H1 (cell line): ENCODE data around the gene ATP1A3. TPM values are rescaled to one million over a fixed set of nuclear protein-coding genes. Genes with fewer than 3 reads are reported as not detected.

Experiments used
- CTCF ChIA-PET: fragments of 300-600 bp; sonication (Branson Sonifier 250); formaldehyde crosslinking; loops from one replicate; lab custom pipeline; 2021; ENCODE audit not compliant: partially characterized antibody; lab: Charles Lee
- POLR2A ChIA-PET: fragments of 300-600 bp; sonication (Branson Sonifier 250); formaldehyde crosslinking; loops from one replicate; lab custom pipeline; 2021; ENCODE audit warnings: inconsistent platforms; ENCODE audit not compliant: partially characterized antibody; lab: Charles Lee
- DNase-seq, 2 experiments: peaks; one replicate each; pipeline versions ENCODE4 v3.0.0 to v3.0.0-alpha.2; 2010 to 2022; ENCODE audit warnings: low spot score in 2 of 2, low read depth in 1 of 2, mixed read lengths in 1 of 2
- FAIRE-seq: peaks from 2 replicates; lab custom pipeline; 2011; peaks lifted over from hg19 to GRCh38; lab: Jason Lieb, UNC
- H2AFZ ChIP-seq: 2 replicates; pipeline ENCODE4 v1.8.1; 2012; ENCODE audit warnings: low read length, inconsistent platforms
- H2AK5ac ChIP-seq: 2 replicates; pipeline ENCODE4 v1.6.1; 2013; ENCODE audit warnings: low read depth, low read length
- H2BK120ac ChIP-seq: replicated peaks from 2 replicates; pipeline ENCODE3; 2013; ENCODE audit warnings: low read depth, low read length, inconsistent platforms
- H2BK12ac ChIP-seq: 2 replicates; pipeline ENCODE4 v1.6.1; 2013; ENCODE audit warnings: low read depth, low read length
- H2BK15ac ChIP-seq: 2 replicates; pipeline ENCODE4 v1.6.1; 2013; ENCODE audit warnings: low read length
- H2BK20ac ChIP-seq: 2 replicates; pipeline ENCODE4 v1.6.1; 2013; ENCODE audit warnings: low read length
- H2BK5ac ChIP-seq: 2 replicates; pipeline ENCODE4 v1.6.1; 2013; ENCODE audit warnings: low read depth, low read length
- H3K14ac ChIP-seq: 2 replicates; pipeline ENCODE4 v1.6.1; 2013; ENCODE audit warnings: inconsistent platforms; ENCODE audit not compliant: insufficient read length
- H3K18ac ChIP-seq: 2 replicates; pipeline ENCODE4 v1.6.1; 2013; ENCODE audit warnings: low read length; ENCODE audit errors: extremely low read depth
- H3K23ac ChIP-seq: 2 replicates; pipeline ENCODE4 v1.6.1; 2013; ENCODE audit warnings: inconsistent platforms; ENCODE audit not compliant: insufficient read length
- H3K23me2 ChIP-seq: 2 replicates; pipeline ENCODE4 v1.6.1; 2013; ENCODE audit warnings: low read depth, low read length
- H3K27ac ChIP-seq: 2 replicates; pipeline ENCODE4 v1.6.1; 2011; ENCODE audit warnings: low read depth, low read length, inconsistent platforms
- H3K27me3 ChIP-seq, 4 experiments: replicated peaks in 1 of 4; 1 replicate in 1 of 4; 2 replicates in 3 of 4; pipeline versions ENCODE4 v1.6.1 to v1.8.1; 2011 to 2013; ENCODE audit warnings: low read length in 3 of 4, mild to moderate bottlenecking in 3 of 4, inconsistent platforms in 2 of 4, mixed read lengths in 2 of 4, moderate library complexity in 1 of 4; ENCODE audit not compliant: control insufficient read depth in 3 of 4, insufficient read depth in 3 of 4; ENCODE audit errors: extremely low read depth in 1 of 4
- H3K36me3 ChIP-seq, 4 experiments: 2 replicates each; pipeline versions ENCODE4 v1.6.1 to v1.8.1; 2011 to 2013; ENCODE audit warnings: mild to moderate bottlenecking in 4 of 4, low read length in 3 of 4, moderate library complexity in 2 of 4, control low read depth in 1 of 4, inconsistent platforms in 1 of 4; ENCODE audit not compliant: insufficient read depth in 4 of 4, control insufficient read depth in 2 of 4
- H3K4ac ChIP-seq: replicated peaks from 2 replicates; pipeline ENCODE3; 2013; ENCODE audit warnings: low read length, low read depth, mixed read lengths, inconsistent platforms; ENCODE audit not compliant: insufficient read length
- H3K4me1 ChIP-seq, 4 experiments: replicated peaks in 1 of 4; 1 replicate in 1 of 4; 2 replicates in 3 of 4; pipeline versions ENCODE4 v1.6.1 to v1.8.1; 2011 to 2013; ENCODE audit warnings: low read length in 3 of 4, inconsistent platforms in 2 of 4, mixed read lengths in 1 of 4; ENCODE audit not compliant: insufficient read depth in 4 of 4, control insufficient read depth in 3 of 4
- H3K4me2 ChIP-seq, 2 experiments: 2 replicates each; pipeline versions ENCODE4 v1.6.1 to v1.8.1; 2011 to 2013; ENCODE audit warnings: low read depth in 2 of 2, low read length in 2 of 2, control low read depth in 1 of 2, inconsistent platforms in 1 of 2, mild to moderate bottlenecking in 1 of 2; ENCODE audit not compliant: insufficient read depth in 1 of 2
- H3K4me3 ChIP-seq, 4 experiments: fragments of 200-600, 300-600 bp in 1 of 4; sonication (generic), shearing (Covaris generic), sonication (Bioruptor Twin) in 1 of 4; 2 replicates each; pipeline versions ENCODE4 v1.5.1 to v1.8.1; 2011 to 2016; ENCODE audit warnings: low read length in 4 of 4, low read depth in 3 of 4, control low read depth in 2 of 4, inconsistent platforms in 2 of 4, mild to moderate bottlenecking in 2 of 4, mixed read lengths in 1 of 4, moderate library complexity in 1 of 4; ENCODE audit not compliant: insufficient read depth in 2 of 4; ENCODE audit errors: extremely low read depth in 1 of 4
- H3K56ac ChIP-seq: replicated peaks from 2 replicates; pipeline ENCODE3; 2013; ENCODE audit warnings: low read depth, mild to moderate bottlenecking, mixed read lengths, low read length, inconsistent platforms; ENCODE audit not compliant: insufficient read length
- H3K79me1 ChIP-seq: 2 replicates; pipeline ENCODE4 v1.6.1; 2013; ENCODE audit warnings: low read depth, low read length, control low read depth
- H3K79me2 ChIP-seq, 2 experiments: 2 replicates each; pipeline versions ENCODE4 v1.6.1 to v1.8.1; 2012 to 2013; ENCODE audit warnings: low read length in 2 of 2, mild to moderate bottlenecking in 2 of 2, inconsistent platforms in 1 of 2; ENCODE audit not compliant: insufficient read depth in 2 of 2, control insufficient read depth in 1 of 2
- H3K9ac ChIP-seq, 4 experiments: replicated peaks in 1 of 4; 1 replicate in 1 of 4; 2 replicates in 3 of 4; pipeline versions ENCODE4 v1.6.1 to v1.8.1; 2011 to 2013; ENCODE audit warnings: low read depth in 3 of 4, low read length in 3 of 4, control low read depth in 2 of 4, mild to moderate bottlenecking in 2 of 4, moderate library complexity in 2 of 4, inconsistent platforms in 1 of 4; ENCODE audit errors: extremely low read depth in 1 of 4
- H3K9me3 ChIP-seq, 2 experiments: 2 replicates each; pipeline versions ENCODE4 v1.6.1 to v1.8.1; 2012 to 2013; ENCODE audit warnings: mild to moderate bottlenecking in 2 of 2, moderate library complexity in 2 of 2, control low read depth in 1 of 2, inconsistent platforms in 1 of 2, low read depth in 1 of 2, low read length in 1 of 2, mixed read lengths in 1 of 2; ENCODE audit not compliant: insufficient read depth in 2 of 2
- H4K20me1 ChIP-seq, 2 experiments: replicated peaks in 1 of 2; 2 replicates each; pipeline versions ENCODE3 to v1.8.1; 2011 to 2013; ENCODE audit warnings: inconsistent platforms in 2 of 2, low read length in 2 of 2, mild to moderate bottlenecking in 1 of 2; ENCODE audit not compliant: insufficient read depth in 2 of 2, control insufficient read depth in 1 of 2
- H4K5ac ChIP-seq: 2 replicates; pipeline ENCODE4 v1.6.1; 2013; ENCODE audit warnings: low read length, low read depth, mixed read lengths, inconsistent platforms; ENCODE audit not compliant: insufficient read length
- H4K8ac ChIP-seq: 2 replicates; pipeline ENCODE4 v1.8.0; 2013; ENCODE audit warnings: mild to moderate bottlenecking, moderate library complexity, low read length, inconsistent platforms; ENCODE audit not compliant: insufficient read depth; ENCODE audit errors: extremely low read depth
- H4K91ac ChIP-seq: replicated peaks from 2 replicates; pipeline ENCODE3; 2013; ENCODE audit warnings: low read length, mixed read lengths, inconsistent platforms; ENCODE audit not compliant: insufficient read length
- ASH2L ChIP-seq: fragments of 200-600, 300-600 bp; sonication (generic); IDR thresholded peaks from one replicate; pipeline ENCODE4 v1.7.1; 2017; ENCODE audit warnings: low read length
- BACH1 ChIP-seq: IDR thresholded peaks from 2 replicates; pipeline ENCODE4 v1.6.1; 2012; ENCODE audit warnings: low read length, improper control_type of control experiment
- CHD2 ChIP-seq: IDR thresholded peaks from 2 replicates; pipeline ENCODE4 v1.6.1; 2012; ENCODE audit warnings: low read length, improper control_type of control experiment
- EP300 ChIP-seq, 2 experiments: IDR thresholded peaks; 1 replicate in 1 of 2; 2 replicates in 1 of 2; pipeline ENCODE4 v1.6.1; 2011 to 2012; ENCODE audit warnings: low read depth in 2 of 2, low read length in 2 of 2, mild to moderate bottlenecking in 2 of 2, borderline replicate concordance in 1 of 2, inconsistent platforms in 1 of 2, moderate library complexity in 1 of 2
- FOSL1 ChIP-seq: IDR thresholded peaks from 2 replicates; pipeline ENCODE4 v1.6.1; 2011; ENCODE audit warnings: mild to moderate bottlenecking, low read depth, low read length, moderate library complexity; ENCODE audit not compliant: insufficient read depth
- HDAC6 ChIP-seq: IDR thresholded peaks from one replicate; pipeline ENCODE4 v1.7.1; 2012; ENCODE audit warnings: low read depth, mild to moderate bottlenecking, inconsistent platforms, low read length, moderate library complexity
- NANOG ChIP-seq: IDR thresholded peaks from 2 replicates; pipeline ENCODE4 v1.6.1; 2011; ENCODE audit warnings: low read length, low read depth, mild to moderate bottlenecking, inconsistent platforms; ENCODE audit not compliant: insufficient read depth, poor library complexity, severe bottlenecking
- SP1 ChIP-seq: IDR thresholded peaks from 2 replicates; pipeline ENCODE4 v1.6.1; 2011; ENCODE audit warnings: low read depth, low read length
- TEAD4 ChIP-seq: IDR thresholded peaks from 2 replicates; pipeline ENCODE4 v1.6.1; 2012; ENCODE audit warnings: low read depth, low read length, inconsistent platforms, mixed read lengths
- YY1 ChIP-seq: IDR thresholded peaks from 2 replicates; pipeline ENCODE4 v1.6.1; 2011; ENCODE audit warnings: low read depth, mild to moderate bottlenecking, low read length
- ZNF274 ChIP-seq: IDR thresholded peaks from 2 replicates; pipeline ENCODE4 v1.7.0; 2012; ENCODE audit warnings: low read length, borderline replicate concordance; ENCODE audit errors: extremely low read depth
- WGBS, 2 experiments: shearing (Covaris generic) in 1 of 2; methylation state at CpG; one replicate each; pipeline versions ENCODE4 v1.1.6 to v1.1.7; 2013 to 2015; ENCODE audit warnings: low lambda C conversion rate in 2 of 2, mixed read lengths in 2 of 2, inconsistent platforms in 1 of 2, low coverage in 1 of 2, missing lambda C conversion rate in 1 of 2; ENCODE audit not compliant: insufficient replicate concordance in 2 of 2, insufficient coverage in 1 of 2, insufficient read length in 1 of 2; ENCODE audit errors: extremely low coverage in 1 of 2, missing lambda C conversion rate in 1 of 2; 5-methylcytosine and 5-hydroxymethylcytosine counted together
- polyA plus RNA-seq, 7 experiments: library from polyadenylated mRNA; depleted of rRNA in 3 of 7; stranded (reverse) in 5 of 7; unstranded in 2 of 7; fragments of >200 nt in 5 of 7; fragments of 200-250 nt in 2 of 7; gene quantifications; 1 replicate in 5 of 7; 2 replicates in 1 of 7; 4 replicates in 1 of 7; pipeline versions ENCODE4 v1.2.1 to v1.2.3, GENCODE V29; 2011 to 2013; ENCODE audit warnings: missing spikeins in 2 of 7, mixed read lengths in 2 of 7
- total RNA-seq: library from RNA; stranded (reverse); fragmentation: NEBNext Ultra II Directional; extraction: Animal tissue kit (Norgen Biotek cat#: 25700); gene quantifications from 2 replicates; pipeline ENCODE4 v1.2.1, GENCODE V29; 2021

The ATP1A3 gene
- total and polyA plus RNA-seq, 2 of the 8 experiments (the other 6 are each of a cell fraction or from before 2014, with no cell fraction given), result 11.1 to 41.2 TPM

DNA sequence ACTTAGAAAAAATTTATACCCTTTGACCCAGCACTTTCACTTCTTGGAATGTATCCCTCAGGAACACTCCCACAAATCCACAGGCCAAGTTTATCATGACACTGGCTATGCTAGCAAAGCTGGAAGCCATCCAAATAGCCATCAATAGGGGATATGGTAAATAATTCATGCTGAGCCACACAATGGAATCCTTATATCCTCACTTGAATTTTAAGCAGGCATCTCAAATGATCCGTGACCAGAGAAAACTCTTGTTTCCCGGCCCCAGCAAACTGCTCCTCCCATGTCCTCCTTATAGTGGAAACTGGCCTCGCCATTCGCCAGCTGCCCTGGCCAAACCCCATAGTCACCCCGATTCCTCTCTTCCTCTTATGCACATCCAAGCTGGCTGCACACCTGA is 38.4 kb upstream of the ATP1A3 start:
- POLR2A ChIA-PET, result interaction anchor here (0.9 to 2.3 kb wide), 5 partner anchors 9 to 172 kb away, joined by 3 to 4 read pairs (median 3); partner anchors contain the start of genes RABAC1 and RPS19
- 0 out of 2 replicates have a peak overlapping the region, but pooled peaks have one; percentile 62 for H2BK12ac ChIP-seq
- peak overlapping the region; percentile 68 for H4K91ac ChIP-seq
- peak; percentile 62 for FAIRE-seq
- H3K27ac ChIP-seq, result no peak overlapping the region; the same call in 1 of the 2 replicates
- no peaks in the 10 kb centered on the region for H3K27me3 ChIP-seq
- no peak overlapping the region for H3K56ac ChIP-seq
- peaks cover 0 to 1% of the 10 kb centered on the region in 2 experiments for H4K20me1 ChIP-seq
- no peak overlapping the region for H2BK5ac ChIP-seq
- no peak overlapping the region for H2AFZ ChIP-seq
- 33% methylated on average over 5 of the region's 5 CpGs; no CpG with 5 or more reads in 1 of the 2 experiments for WGBS, 2 experiments
- H2BK120ac ChIP-seq, result peak overlapping the region; percentile 79
- H3K14ac ChIP-seq, result no peak overlapping the region
- peak overlapping the region; percentile 45 for H4K5ac ChIP-seq
- H3K4me1 ChIP-seq, result peaks cover 0 to 7% (median 5%) of the 10 kb centered on the region in 4 experiments; a peak in 5 of 7 replicates
- H3K18ac ChIP-seq, result peak overlapping the region; percentile 94
- peak overlapping the region; percentile 83; the same call in 1 of the 2 replicates for H2AK5ac ChIP-seq
- no peaks in the 10 kb centered on the region for H3K79me1 ChIP-seq
- no peak overlapping the region for H3K23ac ChIP-seq
- no peak overlapping the region for H2BK15ac ChIP-seq
- no peaks in the 10 kb centered on the region for H3K9me3 ChIP-seq
- no peak overlapping the region for H3K4ac ChIP-seq
- H3K4me3 ChIP-seq, result peak overlapping the region in 1 of 4 experiments; percentile 30; a peak in 3 of 8 replicates
- peak overlapping the region; percentile 15; the same call in 1 of the 2 replicates for H2BK20ac ChIP-seq
- H3K79me2 ChIP-seq, result no peaks in the 10 kb centered on the region
- H3K23me2 ChIP-seq, result no peaks in the 10 kb centered on the region
- peak overlapping the region; percentile 36 to 49 for H3K4me2 ChIP-seq
- peak; percentile 43 to 51 for DNase-seq
- H3K36me3 ChIP-seq, result peaks cover under 1 to 12% (median 3%) of the 10 kb centered on the region in 4 experiments; a peak in 5 of 8 replicates
- no peak overlapping the region for H3K9ac ChIP-seq
- CTCF ChIA-PET, result interaction anchor here (1.0 to 2.2 kb wide), 2 partner anchors 9 to 20 kb away, joined by 3 to 8 read pairs; no protein-coding TSS in a partner anchor
- no peak overlapping the region for H4K8ac ChIP-seq
- TF ChIP-seq ZNF274 (no peak), CHD2 (no peak), SP1 (peak; percentile 63), HDAC6 (no peak), ASH2L (peak; percentile 9), FOSL1 (no peak), YY1 (0 out of 2 replicates have a peak, but pooled peaks have one; percentile 6), NANOG (peak; percentile 93), EP300 (IDR thresholded peaks at IDR 0.05; ENCODE audit: borderline replicate concordance in 1 of 2, low read depth in 2 of 2, low read length in 2 of 2) (0 out of 3 replicates have a peak, but pooled peaks of 1 of the 2 experiments have one; percentile 52), TEAD4 (0 out of 2 replicates have a peak, but pooled peaks have one; percentile 37), BACH1 (no peak)
